DND-41 (cell line): Measurements from ENCODE around the gene PLEKHG5.

Experiments used
- CTCF ChIP-seq: IDR thresholded peaks from 2 replicates; pipeline ENCODE4 v1.5.1; 2012; ENCODE audit warnings: borderline replicate concordance, low read length, moderate library complexity, mild to moderate bottlenecking; ENCODE audit not compliant: poor library complexity, severe bottlenecking; ENCODE audit errors: extremely low read depth
- EZH2 ChIP-seq: IDR thresholded peaks from 3 replicates; pipeline ENCODE4 v1.6.1; 2012; ENCODE audit warnings: borderline replicate concordance, low read depth, mild to moderate bottlenecking, moderate library complexity, low read length, inconsistent platforms; ENCODE audit not compliant: severe bottlenecking

GRCh38 chr1:6485168-6486101 lies 6.0 kb downstream of the PLEKHG5 start:
- TF ChIP-seq CTCF = no peak
- TF ChIP-seq EZH2 = no peak
